MCF 10A (cell line): ENCODE results near the gene DHRS13. TPM values are rescaled to one million over a fixed set of nuclear protein-coding genes. Genes with fewer than 3 reads are reported as not detected.

Experiments used
- BruUV-seq: library from RNA; stranded (reverse); fragments of 400-500 nt; replicated peaks from 2 replicates; lab custom pipeline; 2021; lab: Mats Ljungman, UMichigan
- CTCF ChIA-PET: fragments of 300-600 bp; sonication (Branson Sonifier 250); formaldehyde crosslinking; extraction: SDS; loops from one replicate; lab custom pipeline; 2021; ENCODE audit warnings: antibody characterized with exemption, inconsistent platforms; lab: Yijun Ruan, JAX
- POLR2A ChIA-PET: fragments of 300-600, 350-650 bp; sonication (Branson Sonifier 250); formaldehyde crosslinking; extraction: SDS; loops from one replicate; lab custom pipeline; 2020; ENCODE audit warnings: antibody characterized with exemption, inconsistent platforms; lab: Yijun Ruan, JAX
- DNase-seq: peaks from one replicate; pipeline ENCODE4 v3.0.0-alpha.2; 2018; ENCODE audit not compliant: unreplicated experiment
- H3K27ac Mint-ChIP-seq: one replicate; pipeline ENCODE4 v1.8.0; 2022; ENCODE audit warnings: mild to moderate bottlenecking, low read depth, mixed read lengths; ENCODE audit not compliant: unreplicated experiment
- H3K27me3 Mint-ChIP-seq: one replicate; pipeline ENCODE4 v1.8.0; 2022; ENCODE audit warnings: mixed read lengths; ENCODE audit not compliant: insufficient read depth, unreplicated experiment
- H3K36me3 Mint-ChIP-seq: one replicate; pipeline ENCODE4 v1.8.0; 2022; ENCODE audit warnings: mild to moderate bottlenecking, moderate library complexity, mixed read lengths; ENCODE audit not compliant: insufficient read depth, unreplicated experiment
- H3K4me1 Mint-ChIP-seq: one replicate; pipeline ENCODE4 v1.8.0; 2022; ENCODE audit warnings: mixed read lengths; ENCODE audit not compliant: insufficient read depth, unreplicated experiment
- H3K4me3 Mint-ChIP-seq: one replicate; pipeline ENCODE4 v1.8.0; 2022; ENCODE audit warnings: mild to moderate bottlenecking, moderate library complexity, mixed read lengths; ENCODE audit not compliant: unreplicated experiment
- H3K9me3 Mint-ChIP-seq: one replicate; pipeline ENCODE4 v1.8.0; 2022; ENCODE audit warnings: mixed read lengths; ENCODE audit not compliant: unreplicated experiment
- CTCF ChIP-seq: fragments of 200-600 bp; IDR thresholded peaks from one replicate; pipeline ENCODE4 v1.8.0; 2022; ENCODE audit warnings: antibody characterized with exemption, mild to moderate bottlenecking; ENCODE audit not compliant: unreplicated experiment
- intact Hi-C: fragments of 100-400 bp; cut with micrococcal nuclease; formaldehyde crosslinking; loops from 2 replicates; pipeline ENCODE4 v1.14.1; 2022
- total RNA-seq: library from RNA; stranded (reverse); gene quantifications from 2 replicates; pipeline ENCODE4 v1.2.3, GENCODE V29; 2022

DHRS13 gene
- total RNA-seq, 1 experiment from 2014 or later, result 9.5 TPM

GRCh38 chr17:28861393-28862203 is 41.3 kb downstream of the DHRS13 start:
- intact Hi-C loops, result no loop called here
- ChIA-PET CTCF (interaction anchor here (0.6 to 1.6 kb wide), 4 partner anchors 15 to 301 kb away, joined by 3 read pairs; no protein-coding TSS in a partner anchor), POLR2A (interaction anchor here (0.6 to 1.4 kb wide), 4 partner anchors 17 to 96 kb away, joined by 3 to 5 read pairs (median 3); partner anchors contain the start of gene FAM222B)
- Mint-ChIP-seq H3K27ac (no peak overlapping the region), H3K36me3 (peaks cover 41% of the 10 kb centered on the region), H3K4me3 (no peak overlapping the region), H3K27me3 (no peaks in the 10 kb centered on the region), H3K9me3 (no peaks in the 10 kb centered on the region), H3K4me1 (no peaks in the 10 kb centered on the region)
- no TSS peak for BruUV-seq
- DNase-seq, result no peak
- TF ChIP-seq CTCF, result no peak

GRCh38 chr17:28860363-28860808 is 42.5 kb downstream of the DHRS13 start:
- Mint-ChIP-seq H3K27me3 (no peaks in the 10 kb centered on the region), H3K4me3 (no peak overlapping the region), H3K9me3 (no peaks in the 10 kb centered on the region), H3K36me3 (peaks cover 47% of the 10 kb centered on the region), H3K27ac (no peak overlapping the region), H3K4me1 (no peaks in the 10 kb centered on the region)
- no peak for TF ChIP-seq CTCF
- POLR2A ChIA-PET, result interaction anchor here (0.7 to 1.0 kb wide), 3 partner anchors 11 to 18 kb away, joined by 3 to 5 read pairs (median 3); partner anchors contain the start of gene FAM222B
- BruUV-seq, result no TSS peak
- DNase-seq, result no peak
- CTCF ChIA-PET, result no interaction called here
- intact Hi-C loops, result no loop called here

- H3K27ac Mint-ChIP-seq, result no peak overlapping the region
- no peak overlapping the region for H3K4me3 Mint-ChIP-seq
- peaks cover 51% of the 10 kb centered on the region for H3K36me3 Mint-ChIP-seq
- TF ChIP-seq CTCF, result no peak
- H3K27me3 Mint-ChIP-seq, result no peaks in the 10 kb centered on the region
- intact Hi-C loops, result loop anchor here (10.0 kb wide), 1 partner anchor 86 kb away; no protein-coding TSS in a partner anchor
- no peaks in the 10 kb centered on the region for H3K9me3 Mint-ChIP-seq
- DNase-seq, result no peak
- ChIA-PET CTCF (no interaction called here), POLR2A (no interaction called here)
- no peaks in the 10 kb centered on the region for H3K4me1 Mint-ChIP-seq
- no TSS peak for BruUV-seq
These were observed 44.0 kb downstream of the DHRS13 start for GRCh38 chr17:28858801-28859355.
